NCI-H2196 treated with DMSO at 0.1 percent for 48 hours (cell line): ENCODE data around the gene DLX1.
"Not testable (repeated sequence)": the region's sequence is repeated elsewhere in the genome, so short reads cannot be mapped to it uniquely, and the experiment has no call there.

Source experiments
- DNase-seq: peaks from one replicate; lab custom pipeline; 2025; ENCODE audit not compliant: unreplicated experiment; lab: John Stamatoyannopoulos, UW

The DLX1 gene

GRCh38 chr2:172085460-172086159, at the start of gene DLX1:
TSS of gene DLX1 (plus strand) at chr2:172085507. CDS start at chr2:172085678, 171 bp downstream.
- no peak for DNase-seq

GRCh38 chr2:172038121-172038520, 47.2 kb upstream of the DLX1 start:
- DNase-seq, result no peak

- no peak for DNase-seq
Observed at GRCh38 chr2:172038604-172039003, 46.7 kb upstream of the DLX1 start.

- no peak for DNase-seq
Observed at GRCh38 chr2:172039011-172039704, 46.1 kb upstream of the DLX1 start.

- DNase-seq, result no peak
Observed at GRCh38 chr2:172040311-172040710, 45.0 kb upstream of the DLX1 start.

GRCh38 chr2:172046080-172046678, 39.1 kb upstream of the DLX1 start:
- no peak for DNase-seq

GRCh38 chr2:172046866-172047565, 38.3 kb upstream of the DLX1 start:
- no peak for DNase-seq

GRCh38 chr2:172047566-172048507, 37.5 kb upstream of the DLX1 start:
- no peak for DNase-seq

GRCh38 chr2:172048508-172049503, 36.5 kb upstream of the DLX1 start:
- DNase-seq, result no peak

GRCh38 chr2:172049567-172050120, 35.7 kb upstream of the DLX1 start:
- no peak for DNase-seq

- no peak for DNase-seq
Observed at GRCh38 chr2:172050479-172051125, 34.7 kb upstream of the DLX1 start.

GRCh38 chr2:172052000-172052983, 33.0 kb upstream of the DLX1 start:
- DNase-seq, result peak; percentile 14

- DNase-seq, result no peak
Observed at GRCh38 chr2:172053486-172053885, 31.8 kb upstream of the DLX1 start.

- DNase-seq, result no peak
Observed at GRCh38 chr2:172056293-172056692, 29.0 kb upstream of the DLX1 start.

- DNase-seq, result no peak
Observed at GRCh38 chr2:172058660-172059059, 26.6 kb upstream of the DLX1 start.

- DNase-seq, result not testable (repeated sequence)
Observed at GRCh38 chr2:172060118-172060517, 25.2 kb upstream of the DLX1 start.

GRCh38 chr2:172062402-172063004, 22.8 kb upstream of the DLX1 start:
- DNase-seq, result no peak
